Tibial nerve (tissue), 3 donors: ENCODE data around the gene LTB.

Source experiments
- EP300 ChIP-seq, 2 donors: sonication (generic); formaldehyde crosslinking; IDR thresholded peaks; one replicate each; pipeline ENCODE4 v1.6.1; 2017; ENCODE audit warnings: antibody characterized with exemption in 2 of 2, mild to moderate bottlenecking in 1 of 2
- POLR2A ChIP-seq, 2 donors: fragments of 450-650 bp; IDR thresholded peaks; one replicate each; pipeline ENCODE4 v1.6.1; 2017; ENCODE audit warnings: antibody characterized with exemption in 2 of 2, mild to moderate bottlenecking in 2 of 2, moderate library complexity in 2 of 2

DNA sequence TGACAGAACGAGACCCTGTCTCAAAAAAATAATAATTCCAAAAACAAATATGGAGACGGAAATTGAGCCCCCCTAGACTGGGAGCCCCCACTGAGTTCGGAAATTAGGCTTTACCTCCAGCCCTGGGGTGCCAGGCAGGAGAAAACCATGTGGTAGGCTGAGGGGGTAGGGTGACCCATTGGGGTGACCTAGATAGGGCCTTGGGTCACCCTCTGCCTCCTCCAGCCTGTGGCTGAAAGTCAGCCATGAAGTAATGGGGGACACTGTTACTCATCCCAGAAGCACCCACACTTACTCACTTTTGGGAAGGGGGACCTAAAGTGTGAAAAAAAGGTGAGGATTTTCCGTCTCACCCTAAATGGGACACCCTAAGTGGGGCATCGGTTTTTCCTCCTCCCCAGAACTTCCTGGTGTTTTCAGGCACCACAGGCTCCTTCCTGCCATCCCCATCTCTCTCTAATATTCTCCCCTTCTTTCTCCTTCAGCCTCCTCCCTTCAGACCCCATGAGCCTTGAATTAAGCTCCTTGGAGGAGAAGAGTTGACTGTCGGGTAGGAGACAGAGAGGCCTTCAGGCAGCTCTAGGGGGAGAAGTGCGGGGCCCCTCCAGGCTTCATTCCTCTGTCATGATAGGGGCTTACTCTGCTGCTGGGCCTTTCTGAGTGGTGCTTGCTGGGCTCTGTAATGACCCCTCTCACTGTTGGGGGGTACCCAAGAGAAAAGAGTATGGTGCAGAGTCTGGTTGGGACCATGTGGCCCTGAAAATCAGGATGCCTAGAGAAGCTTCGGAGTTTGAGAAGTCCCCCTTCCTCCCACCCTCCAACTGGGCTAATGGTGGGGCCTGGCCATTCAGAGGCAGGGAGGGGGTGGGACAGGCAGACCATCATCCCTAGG is 2.4 kb downstream of the LTB start:
- TF ChIP-seq EP300 (IDR thresholded peaks at IDR 0.05) (no peak), POLR2A (IDR thresholded peaks at IDR 0.05) (no peak)
